Stimulated activated CD4-positive, alpha-beta T cell treated with anti-CD3 and anti-CD28 coated beads, Interleukin-15, amount 100 ng/mL, for 48 hours (primary cell): Measurements from ENCODE around the gene GOLT1A.

Source experiments
- DNase-seq, 2 donors: peaks; one replicate each; pipeline ENCODE4 v3.0.0-alpha.2; 2020; ENCODE audit warnings: low read depth in 2 of 2

The GOLT1A gene

GRCh38 chr1:204192046-204192445, 21.7 kb downstream of the GOLT1A start:
- no peak for DNase-seq

DNA sequence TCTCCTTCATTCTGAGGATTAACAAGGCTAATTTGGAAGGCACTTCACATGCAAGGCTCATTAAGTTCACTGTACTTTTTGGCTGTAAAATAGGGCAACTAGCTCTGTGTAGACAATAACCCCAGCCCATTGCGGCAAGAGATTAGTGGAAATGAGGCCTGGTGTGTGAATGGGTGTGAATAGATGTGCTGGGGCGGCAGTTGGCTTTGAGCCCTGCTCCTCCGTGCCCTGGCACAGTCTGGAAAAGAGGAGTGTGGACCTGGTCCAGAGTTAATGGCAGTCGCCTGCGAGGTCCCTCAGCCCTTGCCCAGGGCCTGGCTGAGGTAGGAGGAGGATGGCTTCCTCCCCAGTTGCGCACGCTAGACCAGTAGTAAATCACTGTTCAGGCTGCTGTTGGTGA, 22.3 kb downstream of the GOLT1A start:
- no peak for DNase-seq

DNA sequence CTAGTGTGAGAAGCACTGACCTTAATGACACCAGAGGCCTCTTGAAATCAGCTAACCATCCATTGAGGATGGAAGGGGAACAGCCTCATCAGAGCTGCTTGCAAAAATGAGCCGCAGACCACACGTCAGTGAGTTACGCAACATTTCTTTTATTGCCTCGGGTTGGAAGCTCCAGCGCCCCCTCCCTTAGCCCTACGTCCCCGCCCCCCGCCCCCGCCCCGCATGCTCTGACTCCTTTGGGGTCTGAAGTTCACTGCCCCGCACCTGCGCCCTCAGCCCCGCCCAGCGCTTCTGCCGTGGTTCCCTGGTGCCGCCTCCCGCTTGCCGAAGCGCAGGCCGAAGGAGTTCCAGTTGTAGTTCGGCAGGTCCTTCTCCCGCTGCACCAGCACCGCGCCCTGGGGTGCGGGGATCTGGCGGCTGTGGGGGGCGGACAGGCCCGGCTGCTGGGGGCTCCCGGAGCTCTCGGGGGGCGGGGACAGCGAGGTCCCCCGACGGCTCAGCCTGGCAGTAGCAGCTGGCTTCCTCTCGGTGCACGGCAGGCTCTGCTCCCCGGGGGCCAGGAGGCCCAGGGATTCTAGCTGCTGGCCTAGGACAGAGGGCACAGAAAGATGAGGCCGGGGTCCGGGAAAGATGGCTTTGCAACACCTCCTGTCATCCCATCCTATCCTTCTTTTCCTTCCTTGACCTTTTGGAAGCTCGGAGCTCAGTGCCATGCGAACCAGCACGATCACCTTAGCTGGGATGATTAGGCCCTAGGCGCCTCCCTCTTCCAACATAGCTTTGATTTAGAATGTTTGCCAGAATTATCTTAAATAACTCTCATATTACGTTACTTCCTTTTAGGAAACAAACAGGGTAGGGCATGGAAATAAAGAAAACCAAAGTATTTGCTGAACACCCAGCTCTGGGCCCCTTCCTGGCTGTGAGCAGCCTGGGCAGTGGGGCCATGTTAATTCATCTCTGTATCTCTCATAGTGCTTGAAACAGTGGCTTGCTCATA, 23.3 kb downstream of the GOLT1A start:
- DNase-seq, result no peak

DNA sequence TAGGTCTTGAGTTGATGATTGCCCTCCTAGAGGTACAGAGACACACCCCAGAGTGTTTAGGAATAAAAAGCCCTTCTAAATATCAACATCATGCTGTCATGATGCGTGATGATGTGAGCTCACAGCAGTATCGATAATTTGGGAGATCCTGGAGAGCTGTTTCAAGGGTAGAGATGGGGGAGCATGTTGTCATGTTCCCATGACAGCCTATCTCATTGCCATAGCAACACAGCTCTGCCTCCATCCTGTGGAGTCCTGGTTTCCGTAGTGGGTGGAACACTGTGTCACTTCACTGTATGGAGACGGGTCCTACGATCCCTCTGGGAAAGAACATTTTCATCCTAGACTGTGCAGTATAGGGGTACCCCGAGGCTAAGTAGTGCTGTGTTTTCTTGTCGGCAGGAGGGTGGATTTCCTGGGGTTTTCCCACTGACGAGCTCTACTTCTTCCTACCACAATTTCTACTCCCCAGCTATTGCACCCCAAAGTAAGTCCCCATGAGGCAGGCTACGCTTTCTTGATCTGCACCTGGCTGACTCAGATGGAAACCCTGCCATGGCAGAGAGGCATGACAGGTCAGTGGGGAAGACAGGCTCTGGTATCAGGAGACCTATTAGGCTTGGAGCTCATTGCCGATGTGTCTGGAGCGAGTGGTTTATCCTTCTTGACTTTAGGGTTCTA, 24.7 kb downstream of the GOLT1A start:
- no peak for DNase-seq

DNA sequence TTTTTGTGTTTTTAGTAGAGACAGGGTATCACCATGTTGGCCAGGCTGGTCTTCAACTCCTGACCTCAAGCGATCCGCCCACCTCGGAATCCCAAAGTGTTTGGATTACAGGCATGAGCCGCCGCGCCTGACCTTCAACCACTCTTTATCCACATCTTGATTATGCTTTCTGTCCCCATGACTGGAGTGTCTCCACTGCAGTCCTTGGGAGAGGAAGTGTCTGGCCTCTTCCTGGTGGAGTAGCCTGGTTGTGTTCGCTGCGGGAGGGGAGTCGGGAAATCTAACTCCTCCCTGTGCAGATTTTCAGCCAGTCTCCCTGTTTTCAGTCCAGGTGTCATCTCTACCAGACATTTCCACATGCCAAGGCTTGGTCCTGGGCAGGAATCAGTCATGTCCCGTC, 27.2 kb downstream of the GOLT1A start:
- DNase-seq, result no peak

DNA sequence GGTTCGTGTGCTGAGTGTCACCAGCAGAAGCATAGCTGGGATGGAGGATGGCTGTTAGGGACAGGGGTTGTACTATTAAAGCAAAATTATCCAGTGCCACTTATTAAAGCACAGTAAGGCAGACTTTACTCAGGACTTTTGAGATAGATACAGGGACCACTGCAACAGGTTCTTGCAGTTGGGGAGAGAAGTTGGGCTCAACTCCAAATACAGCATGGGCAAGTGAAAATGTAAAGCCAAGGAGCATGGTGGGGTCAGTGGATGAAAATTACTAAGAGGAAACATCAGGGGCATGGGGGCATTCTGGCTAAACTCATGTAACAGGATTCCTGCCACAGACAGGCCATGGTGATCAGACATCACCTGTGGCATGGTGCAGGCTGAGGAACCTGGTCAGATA, 32.7 kb downstream of the GOLT1A start:
- DNase-seq, result no peak

DNA sequence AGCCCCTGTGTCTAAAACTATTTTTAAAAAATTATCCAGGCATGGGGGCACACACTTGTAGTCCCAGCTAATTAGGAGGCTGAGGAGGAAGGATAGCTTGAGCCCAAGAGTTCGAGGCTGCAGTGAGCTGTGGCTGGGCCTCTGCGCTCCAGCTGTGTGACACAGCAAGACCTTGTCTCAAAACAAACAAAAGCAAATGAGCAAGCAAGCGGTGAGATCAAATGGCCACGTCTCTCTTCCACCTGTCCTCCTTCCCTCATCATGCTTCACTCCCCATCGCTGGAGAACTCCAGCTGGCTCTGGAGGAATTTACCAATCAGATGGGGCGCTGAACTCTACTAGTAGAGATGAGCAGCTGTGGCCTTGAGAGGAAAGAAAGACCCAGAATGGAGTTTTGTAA, 33.7 kb downstream of the GOLT1A start:
- DNase-seq, result no peak

- no peak for DNase-seq
Measured at GRCh38 chr1:204178487-204179281, 35.1 kb downstream of the GOLT1A start.

GRCh38 chr1:204177133-204177532, 36.7 kb downstream of the GOLT1A start:
- DNase-seq, result no peak

DNA sequence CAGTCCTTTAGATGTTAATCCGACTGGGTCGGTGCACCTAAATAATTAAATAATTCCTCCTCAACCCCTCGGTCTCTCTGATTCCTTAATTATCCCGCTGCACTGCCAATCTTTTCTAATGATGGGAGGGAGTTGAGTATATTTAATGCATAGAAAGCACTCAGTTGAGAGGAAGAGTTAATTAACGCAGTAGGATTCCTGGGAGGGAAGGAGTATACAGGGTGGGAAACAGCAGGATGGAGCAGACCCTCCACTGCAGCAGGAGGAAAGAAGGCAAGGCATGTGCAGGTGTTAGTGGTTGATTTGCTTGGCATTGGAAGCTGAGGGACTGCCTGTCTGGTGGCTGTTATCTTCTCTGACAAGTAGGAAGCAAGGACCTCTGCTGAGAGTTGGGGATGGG, 37.7 kb downstream of the GOLT1A start:
- no peak for DNase-seq

DNA sequence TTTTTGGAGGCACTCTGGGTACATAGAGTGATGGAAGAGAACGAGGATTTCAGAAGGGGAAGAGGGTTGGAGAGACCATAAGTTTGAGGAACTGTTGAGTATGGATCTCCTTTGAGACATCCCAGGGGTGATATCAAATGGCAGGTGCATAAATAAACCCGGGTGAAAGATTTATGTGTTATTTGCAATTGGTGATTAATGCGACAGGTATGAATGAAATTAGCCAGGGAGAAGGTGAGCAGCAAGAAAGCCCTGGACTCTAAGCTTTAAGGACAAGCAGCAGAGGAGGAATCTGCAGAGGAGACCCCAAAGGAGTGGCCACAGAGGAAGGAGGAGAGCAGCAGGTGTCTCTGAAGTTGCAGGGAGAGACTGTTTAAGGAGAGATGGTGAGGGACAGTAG, 38.8 kb downstream of the GOLT1A start:
- no peak for DNase-seq

DNA sequence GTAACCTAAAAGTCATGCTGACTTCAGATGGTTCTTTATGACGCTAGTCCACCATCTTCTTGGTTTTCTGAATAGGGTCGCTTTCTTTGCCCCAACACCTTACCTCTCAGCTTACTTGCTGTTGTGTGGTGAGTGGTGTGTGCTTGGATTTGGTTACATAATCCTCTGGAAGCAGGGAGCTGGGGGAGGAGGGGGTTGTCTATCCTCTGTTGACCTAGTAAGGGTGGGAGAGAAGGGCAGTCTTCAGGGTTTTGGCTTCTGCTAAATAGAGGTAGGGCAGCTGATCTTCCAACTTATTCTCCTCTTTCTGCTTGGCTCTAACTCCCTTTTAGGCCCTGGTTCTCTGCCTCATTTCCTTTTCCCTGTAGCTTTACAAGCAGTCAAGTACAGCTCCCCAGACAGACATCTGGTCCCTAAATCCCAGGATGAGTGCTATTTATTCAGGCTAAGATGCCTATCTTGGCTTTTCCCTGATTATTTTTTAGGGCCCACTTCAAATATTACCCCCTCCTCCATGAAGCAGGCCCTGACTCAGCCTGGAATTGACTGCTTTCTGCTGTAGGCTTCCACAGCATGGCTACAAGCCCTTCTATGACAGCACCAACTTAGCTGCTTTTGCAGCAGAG, 41.3 kb downstream of the GOLT1A start:
- no peak for DNase-seq

- no peak for DNase-seq
Measured at GRCh38 chr1:204171751-204172178, 42.0 kb downstream of the GOLT1A start.

DNA sequence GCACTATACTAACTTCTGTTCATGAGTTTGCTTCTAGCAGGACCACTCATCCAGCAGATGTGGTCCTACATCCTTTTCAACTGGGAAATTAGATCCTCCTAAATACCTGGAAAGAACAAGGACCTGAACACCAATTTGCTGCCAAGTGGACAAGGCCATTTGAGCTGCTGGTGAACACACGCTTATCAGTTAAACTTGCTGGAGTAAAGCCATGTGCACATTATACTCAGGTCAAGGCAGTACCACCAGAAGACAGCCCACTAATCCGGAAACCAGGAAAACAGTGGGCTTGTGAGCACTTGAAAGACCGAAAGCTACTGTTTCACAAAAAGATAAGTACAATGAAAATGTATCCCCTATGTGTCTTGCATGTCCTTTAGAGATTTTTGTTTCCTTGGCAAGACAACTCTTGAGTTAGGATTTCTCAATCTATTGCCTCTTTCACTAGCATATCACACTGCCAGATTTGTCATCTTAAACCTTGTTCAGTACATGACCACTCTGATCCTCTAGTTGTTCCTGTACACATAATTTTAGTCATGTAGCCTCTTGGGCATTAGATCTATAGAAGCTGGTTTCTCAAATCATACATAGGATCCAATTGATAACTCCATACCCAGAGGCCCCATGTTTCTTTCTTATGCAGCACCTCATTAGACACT, 43.2 kb downstream of the GOLT1A start:
- no peak for DNase-seq

- DNase-seq, result no peak
Measured at GRCh38 chr1:204169858-204170257, 43.9 kb downstream of the GOLT1A start.

DNA sequence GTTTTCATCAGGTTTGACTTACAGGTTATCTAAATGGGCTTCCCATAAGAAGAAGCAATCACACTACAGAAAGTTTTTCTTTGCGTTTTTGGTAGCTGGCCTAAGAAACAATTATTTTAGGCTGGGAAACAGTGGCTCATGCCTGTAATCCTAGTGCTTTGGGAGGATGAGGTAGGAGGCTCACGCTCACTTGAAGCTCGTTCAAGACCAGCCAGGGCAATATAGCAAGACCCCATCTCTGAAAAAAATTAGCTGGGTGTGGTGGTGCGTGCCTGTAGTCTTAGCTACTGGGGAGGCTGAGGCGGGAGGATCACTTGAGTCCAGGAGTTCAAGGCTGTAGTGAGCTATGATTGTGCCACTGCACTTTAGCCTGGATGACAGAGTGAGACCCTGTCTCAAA, 46.1 kb downstream of the GOLT1A start:
- no peak for DNase-seq

DNA sequence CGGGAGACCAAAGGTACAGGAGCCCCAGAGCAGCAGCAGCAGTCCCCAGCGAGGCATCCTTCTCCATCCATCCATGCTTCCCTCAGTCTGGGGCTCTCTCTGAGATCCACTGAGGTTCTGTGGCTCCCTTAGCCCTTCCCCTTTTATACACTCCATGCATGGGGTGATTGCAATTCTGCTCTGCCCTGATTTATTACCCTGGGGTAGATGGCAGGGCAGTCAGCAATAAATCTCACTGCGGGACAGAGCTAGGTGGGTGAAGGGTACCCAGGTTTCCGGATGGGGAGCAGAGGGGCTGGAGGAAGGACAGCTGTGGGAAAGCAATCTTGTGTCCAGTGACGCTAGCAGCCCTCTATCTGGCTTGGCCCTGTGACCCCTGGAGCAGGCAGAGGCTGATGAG, 47.6 kb downstream of the GOLT1A start, which contains the start of gene REN:
Gene REN (minus strand): TSS at position 119 of the 400 bp plus-strand sequence. CDS start 44 bp downstream, at position 75.
- DNase-seq, result no peak

GRCh38 chr1:204162494-204163074, 51.2 kb downstream of the GOLT1A start:
- peak; percentile 59 to 67 for DNase-seq

DNA sequence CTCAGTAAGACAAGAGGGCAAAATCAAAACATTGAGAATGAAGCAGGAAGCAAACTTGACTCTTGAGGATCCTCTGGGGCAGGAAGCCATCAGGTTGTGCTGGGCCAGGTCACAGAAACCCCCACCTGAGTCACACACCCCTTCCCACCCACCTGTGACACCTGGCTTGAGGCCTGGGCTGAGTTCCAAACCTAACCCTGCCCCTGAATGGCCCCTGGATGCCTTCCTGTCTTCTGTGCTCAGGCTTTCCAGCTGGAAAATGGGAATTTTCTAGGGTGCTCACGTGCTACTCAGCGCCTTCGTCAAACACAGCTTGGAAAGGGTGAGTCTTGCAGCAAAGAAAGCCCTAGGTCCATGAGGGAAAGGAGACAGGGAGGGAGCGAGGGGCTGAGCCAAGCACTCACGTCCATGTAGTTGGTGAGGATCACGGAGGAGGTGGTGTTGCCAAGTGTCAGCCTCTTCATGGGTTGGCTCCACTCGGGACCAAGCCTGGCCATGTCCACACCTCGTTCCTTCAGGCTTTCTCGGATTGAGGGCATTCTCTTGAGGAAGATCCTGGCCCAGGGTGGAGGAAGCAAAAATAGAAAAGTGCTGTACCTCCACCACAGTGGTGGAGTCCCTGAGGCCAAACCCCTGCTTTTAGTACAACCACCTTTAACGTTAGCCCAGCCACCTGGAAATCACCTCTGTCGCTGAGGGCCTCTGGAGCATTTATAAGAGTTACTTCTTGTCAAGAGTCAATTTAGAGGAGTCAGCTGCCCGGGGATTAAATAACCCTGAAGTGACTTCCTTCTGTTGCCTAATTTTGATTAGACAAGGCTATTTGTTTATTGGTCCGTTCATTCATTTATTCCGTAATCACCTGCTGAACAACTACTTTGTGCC, 51.9 kb downstream of the GOLT1A start:
- no peak for DNase-seq

DNA sequence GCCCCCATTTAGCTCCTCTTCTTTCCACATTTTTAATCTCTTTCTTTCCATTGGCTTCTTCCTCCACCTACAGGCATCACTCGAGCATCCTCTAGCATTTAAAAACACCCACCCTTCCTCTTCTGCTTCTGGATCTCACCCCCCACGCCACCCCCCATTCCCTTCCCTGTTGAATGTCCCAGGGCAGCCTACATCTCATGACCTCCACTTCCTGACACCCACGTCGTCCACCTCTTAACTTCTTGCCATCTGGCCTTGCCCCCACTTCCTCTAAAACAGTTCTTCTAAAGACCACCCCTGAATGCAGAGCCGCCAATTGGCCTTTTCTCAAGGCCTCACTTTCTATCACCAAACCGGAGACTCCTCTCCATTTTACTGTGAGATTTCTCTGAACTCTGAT, 55.8 kb downstream of the GOLT1A start:
- no peak for DNase-seq
